ENCODE measurements around the gene B9D2. TPM values are rescaled to one million over a fixed set of nuclear protein-coding genes. Genes with fewer than 3 reads are reported as not detected.

B9D2 gene
- polyA plus RNA-seq, 1 of the 3 experiments (the other 2 are of a cell fraction) = 13.3 TPM

DNA sequence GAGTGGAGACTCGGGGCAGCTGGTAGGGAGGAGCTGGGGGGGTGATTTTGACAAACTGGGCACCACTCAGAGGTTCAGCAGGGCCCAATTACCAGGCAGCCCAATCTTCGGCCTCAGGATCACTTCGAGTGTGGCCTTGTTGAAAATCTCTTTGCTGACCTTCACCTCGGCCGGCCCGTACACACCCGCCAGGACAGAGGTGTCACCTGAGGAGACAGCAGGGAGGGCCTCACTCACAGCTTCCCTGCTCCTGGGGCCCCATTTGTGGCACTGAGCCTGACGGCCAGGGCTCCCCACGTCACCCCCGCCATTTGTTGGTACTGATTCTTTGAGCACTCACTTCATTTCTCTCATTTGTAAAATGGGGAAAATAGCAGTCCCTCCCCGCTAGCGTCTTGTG is 28.8 kb upstream of the B9D2 start:
- no peaks in the 10 kb centered on the region for H3F3A ChIP-seq (replicated peaks; ENCODE audit: insufficient read depth)
- H3K79me2 ChIP-seq (ENCODE audit: insufficient read depth) = peaks cover 26% of the 10 kb centered on the region
- ChIA-PET CTCF (no interaction called here), POLR2A (interaction anchor here (0.6 kb wide), 1 partner anchor 1890 kb away, joined by 5 read pairs; no protein-coding TSS in a partner anchor)
- TF ChIP-seq JUND (IDR thresholded peaks at IDR 0.05) (no peak), MXI1 (IDR thresholded peaks at IDR 0.05; ENCODE audit: low read depth, low read length) (no peak), RXRA (IDR thresholded peaks at IDR 0.05; ENCODE audit: borderline replicate concordance, low read depth) (no peak), NRF1 (IDR thresholded peaks at IDR 0.05; ENCODE audit: low read depth, low read length) (no peak)
- TF ChIP-seq, protein P1, sequence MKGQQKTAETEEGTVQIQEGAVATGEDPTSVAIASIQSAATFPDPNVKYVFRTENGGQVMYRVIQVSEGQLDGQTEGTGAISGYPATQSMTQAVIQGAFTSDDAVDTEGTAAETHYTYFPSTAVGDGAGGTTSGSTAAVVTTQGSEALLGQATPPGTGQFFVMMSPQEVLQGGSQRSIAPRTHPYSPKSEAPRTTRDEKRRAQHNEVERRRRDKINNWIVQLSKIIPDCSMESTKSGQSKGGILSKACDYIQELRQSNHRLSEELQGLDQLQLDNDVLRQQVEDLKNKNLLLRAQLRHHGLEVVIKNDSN (IDR thresholded peaks at IDR 0.05; ENCODE audit: borderline replicate concordance, low read depth) = no peak
- TF ChIP-seq, protein P2, sequence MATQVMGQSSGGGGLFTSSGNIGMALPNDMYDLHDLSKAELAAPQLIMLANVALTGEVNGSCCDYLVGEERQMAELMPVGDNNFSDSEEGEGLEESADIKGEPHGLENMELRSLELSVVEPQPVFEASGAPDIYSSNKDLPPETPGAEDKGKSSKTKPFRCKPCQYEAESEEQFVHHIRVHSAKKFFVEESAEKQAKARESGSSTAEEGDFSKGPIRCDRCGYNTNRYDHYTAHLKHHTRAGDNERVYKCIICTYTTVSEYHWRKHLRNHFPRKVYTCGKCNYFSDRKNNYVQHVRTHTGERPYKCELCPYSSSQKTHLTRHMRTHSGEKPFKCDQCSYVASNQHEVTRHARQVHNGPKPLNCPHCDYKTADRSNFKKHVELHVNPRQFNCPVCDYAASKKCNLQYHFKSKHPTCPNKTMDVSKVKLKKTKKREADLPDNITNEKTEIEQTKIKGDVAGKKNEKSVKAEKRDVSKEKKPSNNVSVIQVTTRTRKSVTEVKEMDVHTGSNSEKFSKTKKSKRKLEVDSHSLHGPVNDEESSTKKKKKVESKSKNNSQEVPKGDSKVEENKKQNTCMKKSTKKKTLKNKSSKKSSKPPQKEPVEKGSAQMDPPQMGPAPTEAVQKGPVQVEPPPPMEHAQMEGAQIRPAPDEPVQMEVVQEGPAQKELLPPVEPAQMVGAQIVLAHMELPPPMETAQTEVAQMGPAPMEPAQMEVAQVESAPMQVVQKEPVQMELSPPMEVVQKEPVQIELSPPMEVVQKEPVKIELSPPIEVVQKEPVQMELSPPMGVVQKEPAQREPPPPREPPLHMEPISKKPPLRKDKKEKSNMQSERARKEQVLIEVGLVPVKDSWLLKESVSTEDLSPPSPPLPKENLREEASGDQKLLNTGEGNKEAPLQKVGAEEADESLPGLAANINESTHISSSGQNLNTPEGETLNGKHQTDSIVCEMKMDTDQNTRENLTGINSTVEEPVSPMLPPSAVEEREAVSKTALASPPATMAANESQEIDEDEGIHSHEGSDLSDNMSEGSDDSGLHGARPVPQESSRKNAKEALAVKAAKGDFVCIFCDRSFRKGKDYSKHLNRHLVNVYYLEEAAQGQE (IDR thresholded peaks at IDR 0.05; ENCODE audit: low read depth, low read length) = no peak
- WGBS (ENCODE audit: low lambda C conversion rate) = 96% methylated on average over 10 of the region's 12 CpGs
- no peak for DNase-seq
- peaks cover 0 to 4% of the 10 kb centered on the region in 2 experiments; a peak in 1 of 4 replicates for H3K4me1 ChIP-seq (ENCODE audit: control insufficient read depth in 1 of 2, insufficient read depth in 2 of 2, low read depth in 1 of 2, low read length in 1 of 2)
- no peaks in the 10 kb centered on the region for H3K9me2 ChIP-seq
- no peak overlapping the region for H3K27ac ChIP-seq (ENCODE audit: low read depth in 2 of 2, low read length in 1 of 2)
- H2AFZ ChIP-seq (ENCODE audit: low read depth) = no peak overlapping the region
- peaks cover 3 to 26% of the 10 kb centered on the region in 2 experiments for H3K36me3 ChIP-seq (replicated peaks in 1 of 2; ENCODE audit: control insufficient read depth in 1 of 2, insufficient read depth in 2 of 2, low read length in 1 of 2)
- no peaks in the 10 kb centered on the region for H3K9me3 ChIP-seq
- H3K4me2 ChIP-seq = no peak overlapping the region
- no peaks in the 10 kb centered on the region for H4K20me1 ChIP-seq (ENCODE audit: insufficient read depth)
- no peaks in the 10 kb centered on the region for H3K27me3 ChIP-seq (ENCODE audit: insufficient read depth)
- H3K9ac ChIP-seq = no peak overlapping the region
- H3K4me3 ChIP-seq (ENCODE audit: low read depth in 2 of 2, low read length in 1 of 2) = no peak overlapping the region

DNA sequence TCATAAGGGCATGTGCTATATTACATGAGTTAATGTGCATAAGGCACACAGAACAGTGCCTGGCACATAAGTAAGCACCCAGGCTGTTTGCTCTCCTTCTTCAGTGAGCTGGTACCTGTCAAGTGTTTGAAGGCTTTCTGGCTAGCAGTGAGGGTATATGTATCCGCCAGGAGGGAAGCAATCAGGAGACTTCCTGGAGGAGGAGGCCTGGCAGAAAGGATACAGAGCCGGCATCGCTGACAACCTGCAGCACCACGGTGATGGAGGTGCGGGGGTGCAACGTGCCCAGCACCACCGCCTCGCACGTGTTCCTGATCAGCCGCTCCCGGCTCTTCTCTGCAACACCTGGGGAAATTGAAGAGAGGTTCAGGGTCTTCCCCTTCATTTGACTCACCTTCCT is 27.7 kb upstream of the B9D2 start:
- CTCF ChIA-PET = no interaction called here

More for the DNA sequence above, 27.7 kb upstream of the B9D2 start:
- POLR2A ChIA-PET = no interaction called here
- no peaks in the 10 kb centered on the region for H3K9me2 ChIP-seq
- no peak overlapping the region for H3K4me2 ChIP-seq
- no peaks in the 10 kb centered on the region for H4K20me1 ChIP-seq (ENCODE audit: insufficient read depth)
- no peaks in the 10 kb centered on the region for H3K9me3 ChIP-seq
- H3K4me3 ChIP-seq (ENCODE audit: low read depth in 2 of 2, low read length in 1 of 2) = no peak overlapping the region
- no peak overlapping the region for H3K27ac ChIP-seq (ENCODE audit: low read depth in 2 of 2, low read length in 1 of 2)
- no peak for TF ChIP-seq TCF12 (IDR thresholded peaks at IDR 0.05)
- TF ChIP-seq, protein P3, sequence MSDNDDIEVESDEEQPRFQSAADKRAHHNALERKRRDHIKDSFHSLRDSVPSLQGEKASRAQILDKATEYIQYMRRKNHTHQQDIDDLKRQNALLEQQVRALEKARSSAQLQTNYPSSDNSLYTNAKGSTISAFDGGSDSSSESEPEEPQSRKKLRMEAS (IDR thresholded peaks at IDR 0.05; ENCODE audit: low read depth) = no peak
- no peak for TF ChIP-seq NRF1 (IDR thresholded peaks at IDR 0.05; ENCODE audit: low read depth, low read length)
- TF ChIP-seq FOXM1 (IDR thresholded peaks at IDR 0.05; ENCODE audit: low read depth) = no peak
- no peak for TF ChIP-seq YY1 (IDR thresholded peaks at IDR 0.05; ENCODE audit: low read depth)
- TF ChIP-seq SIN3A (IDR thresholded peaks at IDR 0.05; ENCODE audit: borderline replicate concordance, low read depth, low read length) = no peak
- TF ChIP-seq MEF2A (IDR thresholded peaks at IDR 0.05; ENCODE audit: borderline replicate concordance, low read depth) = no peak
- TF ChIP-seq EZH2phosphoT487 (IDR thresholded peaks at IDR 0.05; ENCODE audit: borderline replicate concordance, low read depth) = no peak
- TF ChIP-seq, protein P4, sequence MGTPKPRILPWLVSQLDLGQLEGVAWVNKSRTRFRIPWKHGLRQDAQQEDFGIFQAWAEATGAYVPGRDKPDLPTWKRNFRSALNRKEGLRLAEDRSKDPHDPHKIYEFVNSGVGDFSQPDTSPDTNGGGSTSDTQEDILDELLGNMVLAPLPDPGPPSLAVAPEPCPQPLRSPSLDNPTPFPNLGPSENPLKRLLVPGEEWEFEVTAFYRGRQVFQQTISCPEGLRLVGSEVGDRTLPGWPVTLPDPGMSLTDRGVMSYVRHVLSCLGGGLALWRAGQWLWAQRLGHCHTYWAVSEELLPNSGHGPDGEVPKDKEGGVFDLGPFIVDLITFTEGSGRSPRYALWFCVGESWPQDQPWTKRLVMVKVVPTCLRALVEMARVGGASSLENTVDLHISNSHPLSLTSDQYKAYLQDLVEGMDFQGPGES (IDR thresholded peaks at IDR 0.05; ENCODE audit: low read depth, low read length) = no peak
- no peak for TF ChIP-seq JUND (IDR thresholded peaks at IDR 0.05)
- TF ChIP-seq FOSL2 (IDR thresholded peaks at IDR 0.05; ENCODE audit: borderline replicate concordance, low read depth) = no peak
- TF ChIP-seq, protein P1 (IDR thresholded peaks at IDR 0.05; ENCODE audit: borderline replicate concordance, low read depth) = no peak
- no peak for TF ChIP-seq RFX5 (IDR thresholded peaks at IDR 0.05; ENCODE audit: low read length)
- TF ChIP-seq TEAD4 (IDR thresholded peaks at IDR 0.05; ENCODE audit: borderline replicate concordance, insufficient read depth) = no peak
- no peak overlapping the region for H2AFZ ChIP-seq (ENCODE audit: low read depth)
- no peak for DNase-seq
- H3K79me2 ChIP-seq (ENCODE audit: insufficient read depth) = peaks cover 20% of the 10 kb centered on the region; the same call in 1 of the 2 replicates
- WGBS (ENCODE audit: low lambda C conversion rate) = 81% methylated on average over 7 of the region's 11 CpGs
- H3K9ac ChIP-seq = no peak overlapping the region
- H3K27me3 ChIP-seq (ENCODE audit: insufficient read depth) = no peaks in the 10 kb centered on the region
- H3F3A ChIP-seq (replicated peaks; ENCODE audit: insufficient read depth) = no peaks in the 10 kb centered on the region
- H3K4me1 ChIP-seq (ENCODE audit: control insufficient read depth in 1 of 2, insufficient read depth in 2 of 2, low read depth in 1 of 2, low read length in 1 of 2) = peaks cover 0 to 4% of the 10 kb centered on the region in 2 experiments; a peak in 1 of 4 replicates
- H3K36me3 ChIP-seq (replicated peaks in 1 of 2; ENCODE audit: control insufficient read depth in 1 of 2, insufficient read depth in 2 of 2, low read length in 1 of 2) = peaks cover 3 to 30% of the 10 kb centered on the region in 2 experiments

Data from SK-N-SH (cell line).